ENCODE results near the gene CCDC88B. TPM values are rescaled to one million over a fixed set of nuclear protein-coding genes. Genes with fewer than 3 reads are reported as not detected.

Gene CCDC88B
- total RNA-seq, 1 donor from 2014 or later = 3.6 TPM

- no peak for DNase-seq (ENCODE audit: low spot score)
Observed at GRCh38 chr11:64343767-64344559, 4.0 kb downstream of the CCDC88B start.

DNA sequence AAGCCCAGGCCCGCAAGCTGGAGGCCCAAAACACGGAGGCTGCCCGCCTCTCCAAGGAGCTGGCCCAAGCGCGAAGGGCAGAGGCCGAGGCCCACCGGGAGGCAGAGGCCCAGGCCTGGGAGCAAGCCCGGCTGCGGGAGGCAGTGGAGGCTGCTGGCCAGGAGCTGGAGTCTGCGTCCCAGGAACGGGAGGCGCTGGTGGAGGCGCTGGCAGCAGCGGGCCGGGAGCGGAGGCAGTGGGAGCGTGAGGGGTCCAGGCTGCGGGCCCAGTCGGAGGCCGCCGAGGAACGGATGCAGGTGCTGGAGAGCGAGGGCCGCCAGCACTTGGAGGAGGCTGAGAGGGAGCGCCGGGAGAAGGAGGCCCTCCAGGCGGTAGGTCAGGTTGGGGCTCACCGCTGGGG lies 4.8 kb downstream of the CCDC88B start:
- no peak for DNase-seq (ENCODE audit: low spot score)

DNA sequence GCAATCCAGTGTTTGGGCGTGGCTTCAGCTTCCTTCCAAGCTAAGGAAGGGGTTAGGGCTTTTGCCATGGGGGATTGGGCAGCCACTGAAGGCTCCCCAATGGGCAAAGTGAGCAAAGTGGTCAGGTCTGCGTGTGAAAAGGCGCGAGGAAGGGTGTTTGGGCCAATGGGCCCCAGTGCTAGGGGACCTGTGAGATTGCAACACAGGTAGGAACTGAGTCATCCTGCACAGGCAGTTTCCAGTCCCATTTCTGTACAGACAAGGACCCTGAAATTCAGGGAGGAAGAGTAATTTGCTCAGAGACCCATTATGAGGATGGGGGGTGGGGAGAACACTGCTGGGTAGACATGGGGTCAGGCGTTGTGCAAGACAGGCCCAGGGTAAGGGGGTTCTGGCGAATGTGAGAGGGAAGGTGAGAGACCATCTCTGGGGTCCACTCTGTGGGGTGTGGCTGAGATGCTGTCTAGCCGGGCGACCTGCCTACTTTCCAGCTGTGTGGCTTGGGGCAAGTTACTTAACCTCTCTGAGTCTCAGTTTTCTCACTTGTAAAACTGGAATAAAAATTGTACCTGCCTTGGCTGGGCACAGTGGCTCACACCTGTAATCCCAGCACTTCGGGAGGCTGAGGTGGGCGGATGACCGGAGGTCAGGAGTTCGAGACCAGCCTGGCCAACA lies 7.3 kb downstream of the CCDC88B start:
- no peak for DNase-seq (ENCODE audit: low spot score)

DNA sequence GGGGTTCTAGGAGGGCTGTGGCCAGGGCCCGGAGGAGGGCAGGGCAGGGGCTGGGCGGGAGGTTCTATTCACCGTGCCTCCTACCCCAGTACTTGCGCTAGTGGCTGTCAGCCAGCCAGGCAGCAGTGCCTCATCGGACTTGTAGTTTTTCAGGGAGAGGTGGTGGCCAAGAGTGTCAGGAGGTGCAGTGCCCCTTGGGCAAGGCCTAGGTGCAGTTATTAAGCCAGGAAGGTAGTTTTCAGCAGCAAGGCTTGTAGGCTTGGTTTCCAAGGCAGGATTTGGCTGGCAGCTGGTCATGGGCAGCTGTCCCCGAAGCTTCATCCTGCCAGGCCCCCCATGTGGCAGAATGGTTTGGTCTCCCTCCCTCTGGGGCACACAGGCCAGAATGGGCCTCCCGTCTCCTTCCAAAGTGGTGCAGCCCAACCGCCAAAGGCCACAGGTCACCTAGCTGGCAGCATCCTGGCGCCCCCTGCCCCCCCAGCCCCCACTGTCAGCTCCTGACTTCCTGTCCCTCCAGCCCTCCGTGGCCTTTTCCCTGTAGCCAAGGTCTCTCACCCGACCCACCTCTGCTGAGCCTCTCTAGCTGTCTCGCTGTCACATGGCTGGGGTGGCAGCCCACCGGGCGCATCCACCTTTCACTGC lies 8.5 kb downstream of the CCDC88B start:
- no peak for DNase-seq (ENCODE audit: low spot score)

- DNase-seq (ENCODE audit: low spot score) = no peak
Observed at GRCh38 chr11:64349025-64349387, 9.0 kb downstream of the CCDC88B start.

DNA sequence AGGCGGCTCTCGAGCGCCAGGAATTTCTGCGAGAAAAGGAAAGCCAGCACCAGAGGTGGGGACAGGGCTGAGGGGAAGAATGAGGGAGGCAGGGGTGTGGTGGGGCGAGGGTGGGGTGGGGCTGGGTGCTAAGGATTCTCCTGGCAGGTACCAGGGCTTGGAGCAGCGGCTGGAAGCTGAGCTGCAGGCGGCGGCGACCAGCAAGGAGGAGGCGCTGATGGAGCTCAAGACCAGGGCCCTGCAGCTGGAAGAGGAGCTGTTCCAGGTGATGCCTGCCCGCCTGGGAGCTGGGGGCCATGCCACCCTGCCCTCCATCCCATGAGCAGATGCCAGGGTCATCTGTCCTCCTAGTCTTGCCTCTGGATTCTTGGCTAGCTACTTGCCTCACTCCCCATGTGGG lies 9.4 kb downstream of the CCDC88B start:
- no peak for DNase-seq (ENCODE audit: low spot score)

DNA sequence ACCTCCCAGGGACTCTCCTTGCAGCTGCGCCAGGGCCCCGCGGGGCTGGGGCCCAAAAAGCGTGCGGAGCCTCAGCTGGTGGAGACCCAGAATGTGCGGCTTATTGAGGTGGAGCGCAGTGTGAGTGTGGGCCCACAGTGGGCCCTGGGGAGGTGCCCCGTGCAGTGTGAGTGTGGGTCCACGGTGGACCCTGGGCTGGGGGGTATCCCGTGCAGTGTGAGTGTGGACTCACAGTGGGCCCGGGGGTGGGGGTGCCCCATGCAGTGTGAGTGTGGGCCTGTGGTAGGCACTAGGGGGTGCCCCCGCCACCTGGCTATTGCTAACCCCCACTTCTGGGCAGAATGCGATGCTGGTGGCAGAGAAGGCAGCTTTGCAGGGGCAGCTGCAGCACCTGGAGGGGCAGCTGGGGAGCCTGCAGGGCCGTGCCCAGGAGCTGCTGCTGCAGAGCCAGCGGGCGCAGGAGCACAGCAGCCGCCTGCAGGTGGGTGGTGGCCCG lies 11.2 kb downstream of the CCDC88B start:
- no peak for DNase-seq (ENCODE audit: low spot score)

- DNase-seq (ENCODE audit: low spot score) = no peak
Observed at GRCh38 chr11:64352099-64352994, 12.3 kb downstream of the CCDC88B start.

DNA sequence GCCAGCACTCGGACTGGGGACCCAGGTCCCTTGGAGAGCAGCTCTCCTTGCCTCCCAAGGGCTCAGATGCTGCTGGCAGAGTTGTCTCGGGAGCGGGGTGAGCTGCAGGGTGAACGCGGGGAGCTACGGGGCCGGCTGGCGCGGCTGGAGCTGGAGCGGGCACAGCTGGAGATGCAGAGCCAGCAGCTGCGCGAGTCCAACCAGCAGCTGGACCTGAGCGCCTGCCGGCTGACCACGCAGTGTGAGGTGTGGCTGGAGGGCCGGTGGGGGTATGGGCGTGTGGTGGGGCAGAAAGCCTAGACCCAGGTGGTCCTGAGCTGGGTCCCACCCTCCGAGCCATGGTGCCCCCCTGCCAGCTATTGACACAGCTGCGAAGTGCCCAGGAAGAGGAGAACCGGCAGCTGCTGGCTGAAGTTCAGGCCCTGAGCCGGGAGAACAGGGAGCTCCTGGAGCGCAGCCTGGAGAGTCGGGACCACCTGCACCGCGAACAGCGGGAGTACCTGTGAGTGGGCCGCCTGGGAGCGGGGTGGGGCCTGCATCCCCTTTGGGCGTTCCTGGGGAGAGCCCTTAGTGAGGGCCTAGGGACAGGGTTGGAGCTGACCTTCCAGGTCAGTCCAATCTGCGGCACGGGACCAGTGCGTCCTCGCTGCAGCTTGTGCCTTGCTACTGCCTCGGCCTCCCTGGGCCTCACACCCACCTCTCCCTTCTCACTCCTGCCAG lies 13.2 kb downstream of the CCDC88B start:
- no peak for DNase-seq (ENCODE audit: low spot score)

DNA sequence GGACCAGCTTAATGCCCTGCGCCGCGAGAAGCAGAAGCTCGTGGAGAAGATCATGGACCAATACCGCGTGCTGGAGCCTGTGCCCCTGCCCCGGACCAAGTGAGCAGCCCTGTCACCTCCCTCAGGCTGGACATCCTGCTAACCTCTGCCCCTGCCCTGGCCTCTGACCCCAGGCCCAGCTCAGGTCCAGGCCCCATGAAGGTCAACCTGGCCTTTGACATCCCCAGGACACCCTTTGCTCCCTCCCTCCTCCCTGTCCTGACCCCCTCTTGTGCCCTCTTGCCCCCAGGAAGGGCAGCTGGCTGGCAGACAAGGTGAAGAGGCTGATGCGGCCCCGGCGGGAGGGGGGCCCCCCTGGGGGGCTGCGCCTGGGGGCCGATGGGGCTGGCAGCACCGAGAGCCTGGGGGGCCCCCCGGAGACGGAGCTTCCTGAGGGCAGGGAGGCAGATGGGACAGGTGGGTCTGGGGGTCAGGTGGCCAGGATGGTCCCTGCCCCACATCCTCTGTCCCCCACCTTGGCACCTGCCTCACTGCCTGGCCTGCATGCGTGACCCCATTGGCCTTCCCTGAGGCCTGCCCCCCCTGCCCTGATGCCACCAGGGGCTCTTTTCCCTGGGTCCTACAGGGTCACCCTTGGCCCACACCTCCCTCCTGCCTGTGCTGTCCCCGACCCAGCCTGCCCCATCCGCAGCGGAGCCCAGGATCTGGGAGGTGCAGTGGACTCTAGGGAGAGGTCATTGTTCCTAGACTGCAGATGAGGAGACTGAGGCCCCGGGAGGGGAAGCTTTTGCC lies 13.9 kb downstream of the CCDC88B start:
- DNase-seq (ENCODE audit: low spot score) = no peak

DNA sequence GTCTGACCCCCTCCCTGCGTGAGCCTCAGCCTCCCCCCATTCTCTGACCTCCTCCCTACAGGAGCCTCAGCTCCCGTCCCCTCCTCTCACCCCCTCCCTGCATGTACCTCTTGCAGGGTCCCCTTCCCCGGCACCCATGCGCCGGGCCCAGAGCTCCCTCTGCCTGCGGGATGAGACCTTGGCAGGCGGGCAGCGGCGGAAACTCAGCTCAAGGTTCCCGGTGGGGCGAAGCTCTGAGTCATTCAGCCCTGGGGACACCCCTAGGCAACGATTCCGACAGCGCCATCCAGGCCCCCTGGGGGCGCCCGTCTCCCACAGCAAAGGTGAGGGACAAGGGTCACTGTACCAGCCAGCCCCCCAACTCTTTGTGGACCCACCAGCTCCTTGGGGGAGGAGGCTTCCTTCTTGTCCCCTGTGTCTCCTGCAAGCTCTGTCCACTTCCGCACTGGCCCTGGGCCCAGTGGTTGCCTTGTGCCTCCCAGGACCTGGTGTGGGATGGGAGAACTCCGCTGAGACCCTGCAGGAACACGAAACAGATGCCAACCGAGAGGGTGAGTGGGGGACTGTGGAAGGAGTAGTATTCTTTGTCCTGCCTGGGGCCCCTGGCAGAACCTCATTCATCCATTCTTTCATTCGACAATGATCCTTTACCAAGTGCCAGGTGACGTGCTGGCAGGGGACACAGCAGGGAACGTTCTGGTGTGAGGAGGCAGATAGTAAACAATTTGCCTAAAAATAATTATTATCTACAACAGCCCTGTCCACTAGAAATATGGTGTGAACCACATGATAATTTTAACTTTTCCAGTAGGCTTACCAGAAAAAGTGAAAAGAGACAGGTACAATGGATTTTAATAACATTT lies 15.3 kb downstream of the CCDC88B start:
- DNase-seq (ENCODE audit: low spot score) = peak; percentile 83

- DNase-seq (ENCODE audit: low spot score) = peak; percentile 69
Observed at GRCh38 chr11:64356498-64357411, 16.8 kb downstream of the CCDC88B start.

- DNase-seq (ENCODE audit: low spot score) = no peak
Observed at GRCh38 chr11:64357446-64357845, 17.4 kb downstream of the CCDC88B start.

GRCh38 chr11:64357904-64358535 lies 18.0 kb downstream of the CCDC88B start:
- DNase-seq (ENCODE audit: low spot score) = no peak

DNA sequence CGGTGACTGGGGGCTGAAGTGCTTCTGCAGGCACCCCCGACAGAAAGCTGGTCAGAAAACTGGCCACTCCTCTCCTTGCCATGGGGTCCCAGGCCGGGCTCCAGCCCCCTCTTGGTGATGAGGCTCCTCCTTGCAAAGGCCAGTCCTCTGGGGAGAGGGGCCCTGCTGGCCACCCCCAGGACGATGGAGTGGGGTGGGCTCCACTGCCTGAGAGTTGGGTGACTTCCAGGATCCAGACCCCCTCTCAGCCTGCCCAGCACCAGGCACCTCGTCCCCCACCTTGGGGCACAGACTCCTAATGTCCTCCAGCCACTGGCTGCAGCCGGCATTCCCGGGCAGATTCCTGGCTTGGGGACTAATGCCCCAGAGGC lies 18.5 kb downstream of the CCDC88B start:
- no peak for DNase-seq (ENCODE audit: low spot score)

DNA sequence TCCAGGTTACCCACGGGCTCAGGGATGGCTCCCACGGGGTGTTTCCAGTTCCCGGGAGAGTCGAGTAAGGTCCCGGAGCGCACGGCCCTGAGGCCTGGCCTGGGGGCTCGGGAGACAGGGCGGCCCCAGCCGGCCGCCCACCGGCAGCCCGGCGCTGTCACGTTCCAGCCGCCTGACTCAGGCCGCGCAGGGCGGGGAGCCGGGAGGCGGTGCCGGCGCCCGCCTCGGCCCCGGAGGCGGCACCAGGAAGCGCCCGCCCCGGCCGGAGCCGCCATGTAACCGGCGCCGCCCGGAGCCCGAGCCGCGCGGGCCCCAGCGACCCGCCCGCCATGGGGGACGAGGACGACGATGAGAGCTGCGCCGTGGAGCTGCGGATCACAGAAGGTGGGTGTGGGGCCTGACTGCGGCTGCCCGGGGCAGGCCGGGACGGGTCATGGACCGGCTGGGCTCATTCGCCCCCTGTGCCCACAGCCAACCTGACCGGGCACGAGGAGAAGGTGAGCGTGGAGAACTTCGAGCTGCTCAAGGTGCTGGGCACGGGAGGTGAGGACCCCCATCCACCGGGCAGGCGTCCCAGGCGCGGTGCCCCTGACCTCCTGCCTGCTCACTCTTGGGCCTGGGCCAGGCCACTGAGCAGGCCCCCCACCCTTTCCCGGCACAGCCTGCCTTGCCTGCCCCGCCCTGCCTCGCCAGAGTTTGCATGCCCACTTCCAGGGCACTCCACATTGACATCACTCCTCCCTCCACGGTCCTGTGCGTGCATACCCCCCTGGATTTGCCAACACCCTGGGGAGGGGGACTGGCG lies 19.1 kb downstream of the CCDC88B start, which contains the start of gene RPS6KA4:
Gene RPS6KA4, plus strand, starts transcription at position 256 of the 805 bp plus-strand sequence. Its CDS starts 74 bp downstream, at position 330.
- peak; percentile 84 for DNase-seq (ENCODE audit: low spot score)

Measured in umbilical cord (tissue), 2 donors.